Small intestine (tissue), 7 donors: Measurements from ENCODE around the gene TPTE. TPM values are rescaled to one million over a fixed set of nuclear protein-coding genes. Genes with fewer than 3 reads are reported as not detected.
"Not testable (repeated sequence)": the region's sequence is repeated elsewhere in the genome, so short reads cannot be mapped to it uniquely, and the experiment has no call there.

Experiments used
- DNase-seq, 2 donors: peaks; one replicate each; pipeline versions ENCODE4 v3.0.0 to v3.0.0-alpha.2; 2013
- FAIRE-seq: peaks from 2 replicates; lab custom pipeline; 2012; peaks lifted over from hg19 to GRCh38; lab: Jason Lieb, UNC
- H3K27ac ChIP-seq, 3 donors: one replicate each; pipeline ENCODE4 v1.5.1; 2013; ENCODE audit warnings: low read length in 2 of 3, mild to moderate bottlenecking in 2 of 3, control low read depth in 1 of 3, inconsistent platforms in 1 of 3, low read depth in 1 of 3, moderate library complexity in 1 of 3
- H3K27me3 ChIP-seq, 3 donors: one replicate each; pipeline ENCODE4 v1.6.1; 2013; ENCODE audit warnings: low read length in 3 of 3, inconsistent platforms in 1 of 3; ENCODE audit not compliant: control insufficient read depth in 3 of 3, insufficient read depth in 3 of 3
- H3K36me3 ChIP-seq, 3 donors: one replicate each; pipeline ENCODE4 v1.6.1; 2013; ENCODE audit warnings: low read length in 3 of 3, inconsistent platforms in 1 of 3, low read depth in 1 of 3, mild to moderate bottlenecking in 1 of 3, moderate library complexity in 1 of 3; ENCODE audit not compliant: control insufficient read depth in 3 of 3, insufficient read depth in 2 of 3
- H3K4me1 ChIP-seq, 3 donors: one replicate each; pipeline ENCODE4 v1.6.1; 2013; ENCODE audit warnings: low read length in 2 of 3, inconsistent platforms in 1 of 3, low read depth in 1 of 3, mild to moderate bottlenecking in 1 of 3, moderate library complexity in 1 of 3; ENCODE audit not compliant: control insufficient read depth in 3 of 3, insufficient read depth in 2 of 3
- H3K4me3 ChIP-seq, 3 donors: one replicate each; pipeline ENCODE4 v1.5.1; 2013; ENCODE audit warnings: low read length in 3 of 3, control low read depth in 1 of 3, inconsistent platforms in 1 of 3, low read depth in 1 of 3, mild to moderate bottlenecking in 1 of 3, moderate library complexity in 1 of 3
- H3K9me3 ChIP-seq, 2 donors: one replicate each; pipeline ENCODE4 v1.6.1; 2013; ENCODE audit warnings: low read depth in 1 of 2, low read length in 1 of 2; ENCODE audit not compliant: control insufficient read depth in 2 of 2, insufficient read depth in 1 of 2
- WGBS, 3 donors: extraction: QIAGEN DNeasy Blood & Tissue Kit; methylation state at CpG; one replicate each; pipeline ENCODE4 v1.1.7; 2013; 5-methylcytosine and 5-hydroxymethylcytosine counted together
- polyA plus RNA-seq, 4 donors: library from polyadenylated mRNA; stranded (reverse) in 3 of 4; unstranded in 1 of 4; fragments of 200-250 nt in 3 of 4; fragments of 120-200 nt in 1 of 4; gene quantifications; one replicate each; pipeline versions ENCODE4 v1.2.1 to v1.2.3, GENCODE V29; 2013
- donor health status: healthy with polysubstance abuse.
- donor health status: control.
- donor health status: control.
- donor health status: Bipolar disorder and iron deficiency.
- donor health status: healthy.

TPTE gene
- polyA plus RNA-seq, 4 donors: not detected

DNA sequence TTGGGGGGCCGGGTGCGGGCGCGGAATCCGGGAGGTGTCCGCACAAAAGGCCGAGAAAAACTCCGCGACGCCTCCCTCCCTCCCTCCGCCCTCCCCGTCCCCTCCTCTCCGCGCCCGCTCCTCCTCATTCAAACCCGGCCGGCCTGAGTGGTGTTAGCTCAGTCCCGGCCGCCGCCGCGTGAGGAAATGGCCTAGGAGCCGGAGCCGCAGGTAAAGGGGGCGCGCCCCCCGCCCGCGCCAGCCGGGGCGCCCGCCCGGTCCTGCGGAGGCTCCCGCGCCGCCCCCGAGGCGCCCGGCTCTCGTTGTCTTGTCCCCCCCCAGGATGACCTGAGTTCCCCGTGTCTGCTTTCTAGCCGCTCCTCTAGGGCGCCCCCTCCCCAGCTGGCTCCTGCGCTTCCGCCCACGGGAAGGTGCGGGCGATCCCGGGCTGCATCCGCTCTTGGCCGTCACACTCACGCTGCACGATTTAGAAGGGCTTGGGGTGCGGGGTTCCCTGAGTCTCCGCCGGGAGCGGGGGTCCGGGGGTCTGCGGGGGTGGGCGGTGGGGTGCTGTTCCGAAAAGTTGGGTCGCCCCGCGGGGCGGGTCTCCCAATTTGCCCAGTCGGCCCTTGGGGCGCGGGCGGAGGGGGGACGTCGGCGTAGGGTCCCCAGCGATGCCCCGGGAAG, 585 bp downstream of the TPTE start:
- H3K4me1 ChIP-seq, H3K4me3 ChIP-seq, H3K36me3 ChIP-seq, DNase-seq, H3K27ac ChIP-seq, FAIRE-seq, H3K27me3 ChIP-seq: not testable (repeated sequence)
- 69 to 83% (median 78%) methylated on average over 61 to 75 of the region's 75 CpGs for WGBS, 3 donors
- H3K9me3 ChIP-seq: peaks cover 7 to 20% of the 10 kb centered on the region in 2 donors

DNA sequence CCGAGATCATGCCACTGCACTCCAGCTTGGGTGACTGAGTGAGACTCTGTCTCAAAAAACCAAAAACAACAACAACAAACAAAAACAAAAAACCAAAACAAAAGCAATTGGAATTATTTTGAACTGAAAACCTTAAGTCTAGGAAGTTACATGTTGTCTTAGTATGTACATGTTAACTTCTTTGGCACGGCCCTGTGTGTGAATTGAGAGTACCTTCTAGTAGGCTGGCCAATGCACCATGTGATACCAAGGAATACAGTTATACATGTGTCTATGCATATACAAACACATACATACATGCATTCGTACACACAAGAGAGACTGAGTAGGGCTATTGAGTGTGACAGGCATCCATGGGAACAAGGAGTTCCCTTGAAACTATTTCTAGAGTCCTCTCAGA, 18.6 kb downstream of the TPTE start:
- Histone ChIP-seq H3K4me3 (no peak overlapping the region), H3K27ac (no peak overlapping the region), H3K36me3 (no peaks in the 10 kb centered on the region), H3K4me1 (no peaks in the 10 kb centered on the region), H3K9me3 (peaks cover 8 to 11% of the 10 kb centered on the region in 2 donors), H3K27me3 (no peaks in the 10 kb centered on the region)
- FAIRE-seq (no peak), DNase-seq (no peak)
- WGBS, 3 donors: 61 to 67% (median 65%) methylated on average over 3 of the region's 3 CpGs

DNA sequence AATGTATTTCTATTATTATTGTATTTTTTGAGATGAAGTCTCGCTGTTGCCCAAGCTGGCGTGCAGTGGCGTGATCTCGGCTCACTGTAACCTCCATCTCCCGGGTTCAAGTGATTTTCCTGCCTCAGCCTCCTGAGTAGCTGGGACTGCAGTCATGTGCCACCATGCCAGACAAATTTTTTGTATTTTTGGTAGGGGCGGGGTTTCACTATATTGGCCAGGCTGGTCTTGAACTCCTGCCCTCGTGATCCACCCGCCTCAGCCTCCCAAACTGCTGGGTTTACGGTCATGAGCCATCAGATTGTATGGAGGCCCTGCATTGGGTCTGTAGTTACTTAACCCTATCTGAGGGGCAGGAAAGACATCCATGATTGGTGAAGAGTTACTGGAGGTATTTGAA, 23.0 kb downstream of the TPTE start:
- not testable (repeated sequence) for H3K36me3 ChIP-seq, DNase-seq, H3K4me1 ChIP-seq, H3K27ac ChIP-seq, FAIRE-seq, H3K27me3 ChIP-seq, H3K4me3 ChIP-seq
- 80 to 84% (median 82%) methylated on average over 9 of the region's 9 CpGs for WGBS, 3 donors
- peaks cover 12 to 17% of the 10 kb centered on the region in 2 donors for H3K9me3 ChIP-seq

DNA sequence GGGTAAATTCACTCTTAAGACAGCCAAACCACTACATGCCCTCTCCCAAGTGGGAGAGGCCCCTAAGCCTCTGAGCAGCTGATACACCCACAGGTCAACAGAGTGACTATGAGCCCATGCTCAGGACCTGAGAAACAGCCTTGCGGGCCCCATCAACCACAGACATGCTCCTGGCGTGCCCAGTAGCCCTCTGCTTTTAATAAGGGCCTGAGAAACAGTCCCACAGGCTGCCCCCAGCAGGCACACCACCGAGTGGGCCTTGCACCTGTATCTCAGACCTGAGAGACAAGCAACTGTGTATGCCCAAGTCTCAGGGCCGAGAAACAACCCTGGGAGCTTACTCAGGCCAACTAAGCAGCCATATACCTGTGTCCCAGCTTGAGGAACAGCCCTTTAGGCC, 26.5 kb downstream of the TPTE start:
- WGBS, 3 donors: 23 to 35% (median 27%) methylated on average over 4 of the region's 4 CpGs
- H3K9me3 ChIP-seq: peaks cover 7 to 17% of the 10 kb centered on the region in 2 donors
- not testable (repeated sequence) for DNase-seq, H3K36me3 ChIP-seq, H3K4me1 ChIP-seq, H3K27me3 ChIP-seq, FAIRE-seq, H3K4me3 ChIP-seq, H3K27ac ChIP-seq

DNA sequence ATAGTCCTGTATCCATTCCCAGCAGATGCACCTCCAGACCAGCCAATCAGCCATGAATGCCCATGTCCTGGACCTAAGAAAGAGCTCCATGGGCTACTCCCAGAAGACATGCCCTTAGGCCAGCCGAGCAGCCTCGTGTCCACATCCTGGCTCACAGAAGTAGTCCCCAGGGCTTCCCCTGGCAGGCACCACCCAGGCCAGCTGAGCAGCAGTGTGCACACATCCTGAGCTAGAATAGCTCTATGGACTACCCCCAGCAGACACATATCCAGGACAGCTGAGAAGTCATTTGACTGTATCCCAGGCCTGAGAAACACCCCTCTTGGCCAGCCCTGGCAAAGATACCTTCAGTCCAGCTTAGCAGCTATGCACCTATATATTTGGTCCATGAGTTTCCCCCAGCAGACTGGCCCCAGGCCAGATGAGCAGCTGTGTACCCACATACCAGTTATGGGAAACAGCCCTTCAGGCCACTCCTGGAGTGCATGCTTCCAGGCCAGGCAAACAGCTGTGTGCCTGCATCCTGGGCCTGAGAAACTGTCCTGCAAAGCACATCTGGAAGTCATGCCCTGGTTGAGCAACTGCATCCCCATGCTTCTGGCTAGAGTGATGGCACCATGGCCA, 27.1 kb downstream of the TPTE start:
- H3K36me3 ChIP-seq, H3K27ac ChIP-seq, H3K4me1 ChIP-seq, DNase-seq, H3K4me3 ChIP-seq, H3K27me3 ChIP-seq, FAIRE-seq: not testable (repeated sequence)
- H3K9me3 ChIP-seq: peaks cover 7 to 17% of the 10 kb centered on the region in 2 donors
- 73 to 82% (median 76%) methylated on average over 2 of the region's 2 CpGs for WGBS, 3 donors

DNA sequence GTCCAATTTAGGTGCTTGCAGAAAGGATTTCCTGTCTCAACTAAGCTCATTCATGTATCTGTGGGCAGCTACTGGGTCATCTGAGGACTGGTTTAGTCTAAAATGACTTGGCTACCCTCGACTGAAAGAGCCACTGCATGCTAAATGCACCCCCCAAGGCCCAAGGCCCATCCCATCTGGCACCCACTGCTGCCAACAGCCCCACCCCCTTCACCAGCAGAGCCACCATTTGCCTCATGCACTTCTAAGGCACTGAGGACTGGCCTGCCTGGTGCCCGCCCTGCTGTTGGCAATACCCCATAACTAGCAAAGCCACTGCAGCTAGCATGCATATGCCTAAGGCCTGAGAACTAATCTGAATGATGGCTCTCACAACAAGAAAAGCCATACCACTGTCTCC, 49.4 kb downstream of the TPTE start:
- not testable (repeated sequence) for H3K27ac ChIP-seq, H3K27me3 ChIP-seq, H3K4me1 ChIP-seq, FAIRE-seq, H3K36me3 ChIP-seq, DNase-seq, H3K4me3 ChIP-seq
- WGBS, 3 donors: 40 to 43% (median 43%) methylated on average over 2 of the region's 2 CpGs
- H3K9me3 ChIP-seq: peaks cover 8 to 19% of the 10 kb centered on the region in 2 donors

DNA sequence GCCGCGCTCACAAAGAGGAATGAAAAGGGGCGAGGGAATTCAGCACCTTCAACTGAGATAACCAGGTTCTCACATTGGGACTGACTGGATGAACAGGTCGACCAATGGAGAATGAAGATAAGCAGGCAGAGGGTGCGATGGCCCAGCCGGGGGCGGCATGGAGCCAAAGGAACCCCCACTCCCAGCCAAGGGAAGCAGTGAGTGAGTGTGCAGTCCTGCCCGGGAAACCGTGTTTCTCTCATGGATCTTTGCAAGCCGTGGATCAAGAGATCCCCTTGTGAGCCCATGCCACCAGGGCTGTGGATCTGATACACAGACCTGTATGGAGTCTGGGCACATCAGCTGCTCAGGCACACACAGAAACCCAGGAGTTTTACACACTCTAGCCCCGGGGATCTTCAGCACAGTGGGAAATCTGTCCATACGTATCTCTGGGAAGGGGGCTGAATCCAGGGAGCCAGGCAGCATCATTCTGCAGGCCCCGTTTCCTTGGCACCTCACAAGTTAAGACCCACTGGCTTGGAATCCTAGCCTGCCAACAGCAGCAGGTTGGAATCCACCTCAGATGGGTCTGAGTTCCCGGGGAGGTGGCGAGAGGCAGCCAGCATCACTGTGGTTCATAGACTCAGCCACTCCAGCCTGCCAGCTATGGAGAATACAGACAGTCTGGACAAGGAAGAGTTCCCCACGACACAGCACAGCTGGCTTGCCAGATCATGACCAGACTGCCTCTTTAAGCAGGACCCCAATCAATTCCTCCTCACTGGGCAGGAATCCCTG, 53.3 kb downstream of the TPTE start:
- not testable (repeated sequence) for H3K36me3 ChIP-seq, DNase-seq, H3K4me3 ChIP-seq, H3K4me1 ChIP-seq, FAIRE-seq, H3K27ac ChIP-seq, H3K27me3 ChIP-seq
- H3K9me3 ChIP-seq: peaks cover 8 to 21% of the 10 kb centered on the region in 2 donors
- WGBS, 3 donors: 74 to 81% (median 77%) methylated on average over 16 of the region's 16 CpGs

DNA sequence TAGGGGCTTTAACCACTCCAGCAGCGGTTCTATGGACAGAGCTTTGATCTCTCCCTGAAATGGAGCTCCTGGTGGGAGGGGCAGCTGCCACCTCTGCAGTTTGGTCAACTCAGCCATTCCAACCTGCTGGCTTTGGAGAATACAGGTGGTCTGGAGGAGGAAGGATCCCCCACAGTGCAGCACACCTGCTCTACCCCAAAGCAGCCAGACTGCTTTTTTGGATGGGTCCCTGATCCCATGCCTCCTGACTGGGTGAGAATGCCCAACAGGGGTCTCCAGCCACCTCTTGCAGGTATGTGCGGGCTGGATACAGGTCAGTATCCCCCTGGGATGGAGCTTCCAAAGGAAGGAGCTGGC, 53.9 kb downstream of the TPTE start:
- Histone ChIP-seq H3K4me3 (no peak overlapping the region), H3K27ac (no peak overlapping the region), H3K27me3 (no peaks in the 10 kb centered on the region), H3K4me1 (no peaks in the 10 kb centered on the region), H3K9me3 (peaks cover 8 to 18% of the 10 kb centered on the region in 2 donors), H3K36me3 (no peaks in the 10 kb centered on the region)
- FAIRE-seq: no peak
- no peak for DNase-seq
- 65 to 68% (median 65%) methylated on average over 2 of the region's 2 CpGs for WGBS, 3 donors
